ENCODE measurements around the gene SPACDR.

Gene SPACDR

GRCh38 chr7:100484673-100485045 lies 20.6 kb upstream of the SPACDR start:
- no peak for DNase-seq

DNA sequence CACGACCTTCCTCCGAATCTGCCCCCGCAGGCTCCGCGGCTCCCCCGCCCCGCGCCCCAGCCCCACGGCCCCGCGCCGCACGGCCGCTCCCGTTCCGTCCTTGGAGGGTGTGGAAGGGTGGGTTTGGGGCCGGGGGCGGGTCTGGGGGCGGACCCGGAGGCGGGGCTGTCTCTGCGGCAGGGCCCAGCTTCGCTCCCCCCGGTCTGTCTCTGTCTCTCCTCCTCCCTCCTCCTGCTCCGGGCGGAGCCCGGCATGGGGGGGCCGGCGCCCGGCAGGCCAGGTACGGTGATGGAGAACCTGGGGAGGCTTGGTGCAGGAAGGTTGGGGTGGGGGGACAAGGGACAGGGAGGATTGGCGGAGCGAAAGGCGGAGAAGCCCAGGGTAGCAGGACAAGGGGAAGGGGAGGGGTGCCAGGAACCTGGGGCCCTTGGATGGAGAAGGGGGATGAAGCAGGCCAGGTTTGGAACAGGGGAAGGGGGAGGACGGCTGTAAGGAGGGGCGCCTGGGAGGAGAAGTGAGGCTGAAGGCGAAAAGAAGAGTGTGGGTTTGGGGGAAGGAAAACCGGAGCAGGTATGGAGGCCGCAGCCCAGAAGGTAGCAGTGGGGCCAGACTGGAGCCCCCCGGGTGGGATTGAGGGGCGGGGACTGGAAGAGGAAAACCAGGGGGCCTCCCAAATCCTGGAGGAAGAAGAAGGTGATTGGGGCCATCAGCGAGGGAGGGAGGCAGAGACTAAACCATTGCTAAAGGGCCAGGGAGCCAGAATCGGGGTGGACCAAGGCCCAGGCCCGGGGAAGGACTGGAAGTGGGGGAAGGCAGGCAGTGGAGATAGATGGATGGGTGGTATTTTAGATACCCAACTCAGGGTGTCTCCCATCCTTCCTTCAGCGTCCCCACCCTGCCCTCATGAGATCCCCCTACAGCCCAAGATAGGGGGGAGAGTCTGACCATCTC lies 19.9 kb upstream of the SPACDR start, which contains the start of gene NYAP1:
Gene NYAP1 (plus strand): TSS at position 206 of the 951 bp plus-strand sequence. CDS start 1,385 bp downstream, outside the sequence.
- DNase-seq, result peak; percentile 33

- DNase-seq, result peak; percentile 88
Measured at GRCh38 chr7:100483090-100483721, 19.1 kb upstream of the SPACDR start.

GRCh38 chr7:100482728-100483089 lies 18.6 kb upstream of the SPACDR start:
- no peak for DNase-seq

GRCh38 chr7:100481466-100481865 lies 17.4 kb upstream of the SPACDR start:
- no peak for DNase-seq

- peak; percentile 95 for DNase-seq
Measured at GRCh38 chr7:100478958-100479660, 15.0 kb upstream of the SPACDR start, which contains the start of gene TSC22D4. TSS of gene TSC22D4 (minus strand) at chr7:100479214. CDS start at chr7:100478038, 1,176 bp downstream.

- no peak for DNase-seq
Measured at GRCh38 chr7:100477871-100478267, 13.8 kb upstream of the SPACDR start.

- peak; percentile 59 for DNase-seq
Measured at GRCh38 chr7:100476903-100477870, 13.1 kb upstream of the SPACDR start.

DNA sequence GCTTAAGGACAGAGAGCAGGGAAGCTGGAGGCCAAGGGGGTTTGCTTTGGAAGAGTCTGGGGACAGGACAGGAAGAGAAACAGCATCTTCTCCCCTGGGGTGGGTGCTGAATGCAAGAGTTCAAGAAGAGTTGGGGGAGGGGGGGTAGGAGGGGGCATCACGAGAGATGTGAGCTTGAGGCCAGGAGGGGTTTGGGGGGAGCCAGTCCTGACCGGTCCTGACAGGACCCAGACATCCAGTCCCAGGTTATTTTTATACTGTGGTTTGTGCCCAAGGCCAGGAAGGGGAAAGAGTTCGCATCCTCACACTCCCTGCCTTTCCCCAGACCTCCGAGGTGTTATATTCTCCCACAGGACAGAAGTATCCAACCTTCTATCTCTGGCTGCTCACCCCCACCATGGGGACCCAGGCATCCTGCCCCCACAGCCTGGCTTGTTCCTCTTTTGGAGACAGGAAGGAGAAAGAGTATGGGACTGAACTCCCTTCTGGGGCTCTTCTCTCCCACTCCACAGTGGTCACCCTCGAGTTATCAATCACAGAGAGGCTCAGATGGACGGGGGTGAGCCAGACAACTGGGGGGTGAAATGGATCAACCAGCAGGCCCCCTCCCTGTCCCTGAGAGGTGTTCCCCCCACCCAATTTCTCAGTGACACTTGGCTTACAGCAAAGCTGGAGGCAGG lies 12.2 kb upstream of the SPACDR start:
- no peak for DNase-seq

- DNase-seq, result no peak
Measured at GRCh38 chr7:100475549-100475948, 11.5 kb upstream of the SPACDR start.

DNA sequence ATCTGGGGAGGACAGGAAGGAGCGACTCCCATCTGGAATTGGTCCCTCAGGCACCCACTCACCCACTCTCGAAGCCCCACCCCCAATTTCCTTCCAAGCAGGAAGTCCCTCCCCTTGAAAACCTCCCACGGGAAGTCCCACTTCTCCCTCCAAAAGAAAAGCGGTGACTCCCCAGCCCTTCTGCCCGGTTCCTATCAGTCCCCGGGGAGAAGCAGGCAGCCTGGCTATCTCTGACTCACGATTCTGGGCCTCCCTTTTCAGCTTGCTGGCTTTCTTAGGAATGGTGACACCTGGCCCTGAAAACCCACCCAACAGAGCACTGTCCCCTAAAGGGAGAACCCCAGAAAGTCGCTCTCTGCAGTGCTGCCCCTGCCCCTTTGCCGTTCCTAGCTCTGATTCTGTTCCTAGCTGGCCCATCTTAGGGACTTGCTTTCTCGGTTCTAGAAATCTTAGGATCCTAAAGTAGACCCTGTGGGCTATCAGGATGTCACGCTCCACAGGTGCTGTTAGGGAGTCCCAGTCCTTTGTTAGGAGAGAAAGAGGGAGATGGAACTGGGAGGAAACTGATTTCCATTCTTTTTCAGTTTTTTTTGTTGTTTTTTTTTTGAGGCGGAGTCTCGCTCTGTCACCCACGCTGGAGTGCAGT lies 8.9 kb upstream of the SPACDR start:
- peak; percentile 19 for DNase-seq

DNA sequence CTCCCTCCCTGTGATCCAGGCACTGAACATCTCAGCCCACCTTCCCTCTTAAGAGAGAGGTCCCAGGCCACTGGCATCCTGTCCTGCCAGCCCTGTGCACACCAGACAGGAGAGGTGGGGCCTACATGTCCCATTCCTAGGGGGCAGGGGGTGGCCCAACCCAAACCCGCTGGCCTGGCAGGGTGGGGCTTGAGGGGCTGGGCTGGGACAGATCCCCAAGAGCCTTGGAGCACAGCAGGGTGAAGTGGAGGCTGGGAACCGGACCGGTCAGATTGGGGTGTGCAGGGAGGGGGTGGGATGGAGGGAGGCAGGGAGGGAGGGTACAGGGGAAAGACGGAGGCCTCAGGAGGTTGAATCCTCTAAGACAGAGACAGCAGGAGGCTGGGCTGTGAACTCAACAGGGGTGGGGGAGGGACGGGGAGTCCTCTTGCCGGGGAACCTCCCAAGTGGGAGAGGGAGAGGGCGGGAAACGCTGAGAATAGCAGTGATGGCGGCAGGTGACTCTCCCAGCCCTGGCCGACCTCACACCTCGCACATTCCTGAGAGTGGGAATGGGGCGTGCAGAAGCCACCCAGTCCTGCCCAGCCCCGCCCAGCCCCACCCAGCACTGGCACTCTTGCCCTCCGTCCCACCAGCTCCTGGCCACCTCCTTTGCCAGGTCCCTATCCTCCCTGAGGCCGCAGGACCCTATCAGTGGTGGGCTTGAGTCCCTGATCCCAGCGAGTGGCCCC lies 8.2 kb upstream of the SPACDR start:
- DNase-seq, result no peak

DNA sequence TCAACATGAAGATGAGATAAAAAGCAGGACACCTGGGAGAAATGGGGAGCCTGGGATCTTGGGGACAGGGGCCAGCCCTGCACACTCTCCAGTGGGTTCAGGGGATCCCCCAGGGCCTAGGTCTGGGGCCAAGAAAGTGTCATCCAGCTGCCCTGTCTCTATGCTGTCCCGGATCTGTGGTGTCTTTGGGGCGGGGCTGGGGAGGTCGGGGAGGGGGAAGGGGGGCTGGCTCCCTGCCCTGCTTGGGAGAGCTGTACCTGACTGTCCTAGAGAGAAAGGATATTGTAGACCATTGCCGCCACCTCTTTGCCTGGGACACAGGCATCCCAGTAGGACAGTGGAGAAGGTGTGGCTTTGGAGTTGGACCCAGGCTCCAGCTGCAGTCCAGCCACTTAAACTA lies 7.0 kb upstream of the SPACDR start:
- DNase-seq, result no peak

DNA sequence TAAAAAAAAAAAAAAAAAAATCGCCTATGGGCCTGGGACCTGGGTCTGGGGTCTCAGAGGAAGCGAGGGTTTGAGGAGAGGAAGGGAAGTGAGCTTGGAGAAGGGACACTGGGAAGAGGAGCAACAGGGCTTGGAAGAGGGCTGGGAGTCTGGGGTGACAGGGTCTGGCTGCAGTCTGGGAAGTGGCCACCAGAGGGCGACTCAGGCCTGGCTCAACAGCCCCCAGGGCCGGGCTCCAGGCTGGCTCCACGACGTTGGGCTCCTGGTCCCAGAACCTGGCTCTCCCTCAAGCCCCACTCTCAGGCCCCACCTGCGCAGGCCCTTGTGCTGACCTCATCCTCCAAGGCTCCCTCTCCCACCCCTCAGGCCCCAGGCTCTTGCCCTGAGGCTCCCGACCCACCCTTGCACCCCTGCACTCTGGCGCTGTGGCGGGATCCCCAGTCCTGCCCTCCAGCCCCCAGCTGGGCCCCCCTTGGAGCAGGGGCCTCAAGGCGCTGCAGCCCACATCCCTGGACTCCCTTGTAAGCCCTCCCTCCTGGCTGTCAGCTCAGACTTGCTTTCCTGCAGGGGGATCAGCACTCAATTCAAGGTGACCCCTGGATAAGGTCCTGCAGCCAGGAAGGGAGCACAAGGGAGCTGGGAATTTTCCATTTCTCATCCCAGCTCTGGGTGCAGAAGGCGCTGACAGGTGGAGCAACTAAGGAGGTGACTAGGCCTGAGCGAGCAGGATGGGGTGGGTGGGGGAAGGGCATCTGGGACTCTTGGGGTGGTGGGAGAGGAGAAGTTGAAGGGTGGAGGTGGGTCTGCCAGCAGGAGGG lies 5.4 kb upstream of the SPACDR start:
- DNase-seq, result peak; percentile 87

- DNase-seq, result no peak
Measured at GRCh38 chr7:100467638-100468373, 3.7 kb upstream of the SPACDR start.

DNA sequence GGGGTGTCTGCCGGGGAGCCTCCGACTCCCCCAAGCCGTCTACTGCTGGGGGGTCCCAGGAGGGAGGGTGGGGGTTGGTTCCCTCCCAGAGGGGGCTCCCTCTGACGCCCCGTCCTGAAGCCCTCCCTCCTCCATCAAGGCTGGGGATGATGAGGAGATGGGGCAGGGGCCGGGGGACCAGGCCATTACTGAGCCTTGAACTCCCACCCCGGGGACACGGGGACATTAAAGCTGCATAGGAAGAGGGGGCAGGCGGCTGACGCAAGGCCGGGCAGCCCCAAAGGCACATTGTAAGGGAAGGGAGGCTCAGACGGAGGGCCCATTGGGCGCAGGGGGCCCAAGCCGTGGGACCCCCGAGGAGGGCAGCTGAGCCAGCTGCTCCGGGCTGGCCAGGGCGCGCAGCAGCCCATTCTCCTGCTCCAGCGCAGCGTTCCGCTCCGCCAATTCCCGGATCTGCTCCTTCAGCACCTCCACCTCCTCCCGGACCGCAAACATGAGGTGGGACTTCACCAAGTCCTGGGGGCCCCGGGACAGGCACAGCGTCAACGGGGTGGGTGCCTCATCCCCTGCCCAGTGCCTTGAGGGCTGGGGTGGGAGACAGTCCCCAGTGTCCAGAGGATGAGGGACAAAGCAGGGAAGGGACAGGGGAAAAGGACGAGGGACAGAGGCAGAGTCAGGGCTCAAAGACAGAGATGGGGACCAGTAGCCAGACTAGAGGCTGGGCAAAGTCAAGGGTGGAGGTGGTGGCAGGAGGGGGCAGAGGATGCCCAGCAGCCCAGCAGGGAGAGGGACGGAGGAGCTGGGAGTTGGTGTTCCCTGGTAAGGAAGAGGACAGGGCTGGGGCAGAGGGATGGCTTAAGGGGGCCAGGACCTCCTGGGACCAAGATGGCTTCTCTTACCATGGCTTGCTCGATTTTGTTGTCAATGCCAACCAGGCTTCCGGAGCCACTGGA lies 2.9 kb upstream of the SPACDR start:
- no peak for DNase-seq

- no peak for DNase-seq
Measured at GRCh38 chr7:100465702-100466311, 1.7 kb upstream of the SPACDR start.

Measured in activated CD4-positive, alpha-beta T cell treated with anti-CD3 and anti-CD28 coated beads, Interleukin-2, Interleukin-6, amounts not matched to agents 100 ng/mL and 50 ng/mL, durations not matched to agents 16 hours and 8 hours (primary cell).